LNCaP clone FGC (cell line): Measurements from ENCODE around the gene TEKT3.

Experiments used
- DNase-seq: peaks from one replicate; pipeline ENCODE4 v3.0.0-alpha.2; 2011; ENCODE audit warnings: low read depth
- H3K4me3 ChIP-seq: 2 replicates; pipeline ENCODE4 v1.5.1; 2011; ENCODE audit warnings: mild to moderate bottlenecking, low read depth, low read length, control low read depth
- CTCF ChIP-seq: IDR thresholded peaks from 2 replicates; pipeline ENCODE4 v1.5.1; 2012; ENCODE audit warnings: mild to moderate bottlenecking; ENCODE audit not compliant: control insufficient read depth, insufficient read depth; ENCODE audit errors: extremely low read depth

Gene TEKT3

GRCh38 chr17:15270628-15271381 lies 70.6 kb downstream of the TEKT3 start:
- DNase-seq, result no peak
- no peak for TF ChIP-seq CTCF
- no peak overlapping the region for H3K4me3 ChIP-seq

- DNase-seq, result no peak
- no peak for TF ChIP-seq CTCF
- H3K4me3 ChIP-seq, result no peak overlapping the region
Measured at GRCh38 chr17:15269780-15270089, 71.7 kb downstream of the TEKT3 start.

- no peak for DNase-seq
- no peak for TF ChIP-seq CTCF
- no peak overlapping the region for H3K4me3 ChIP-seq
Measured at GRCh38 chr17:15269087-15269779, 72.2 kb downstream of the TEKT3 start.

- no peak for DNase-seq
Measured at GRCh38 chr17:15268461-15268860, 72.9 kb downstream of the TEKT3 start.

GRCh38 chr17:15267996-15268395 lies 73.4 kb downstream of the TEKT3 start:
- DNase-seq, result no peak

More at GRCh38 chr17:15268461-15268860, 72.9 kb downstream of the TEKT3 start:
- TF ChIP-seq CTCF, result no peak
- no peak overlapping the region for H3K4me3 ChIP-seq

GRCh38 chr17:15266325-15267125 lies 74.9 kb downstream of the TEKT3 start:
- H3K4me3 ChIP-seq, result no peak overlapping the region
- no peak for DNase-seq
- TF ChIP-seq CTCF, result no peak

More at GRCh38 chr17:15267996-15268395, 73.4 kb downstream of the TEKT3 start:
- H3K4me3 ChIP-seq, result no peak overlapping the region
- no peak for TF ChIP-seq CTCF
